ENCODE measurements around the gene TNFRSF19.

TNFRSF19 gene

GRCh38 chr13:23715092-23715761 is 145.0 kb downstream of the TNFRSF19 start:
- TF ChIP-seq CTCF (IDR thresholded peaks at IDR 0.05; ENCODE audit: insufficient read depth, low read depth, low read length, missing control alignments): no peak
- no peak overlapping the region for H3K4me3 ChIP-seq (ENCODE audit: low read depth, low read length)
- no peak for DNase-seq (ENCODE audit: low read depth)

- DNase-seq (ENCODE audit: low read depth): peak; percentile 38
- TF ChIP-seq CTCF (IDR thresholded peaks at IDR 0.05; ENCODE audit: insufficient read depth, low read depth, low read length, missing control alignments): no peak
- H3K4me3 ChIP-seq (ENCODE audit: low read depth, low read length): no peak overlapping the region
Measured at GRCh38 chr13:23715762-23716235, 145.6 kb downstream of the TNFRSF19 start.

- no peak overlapping the region for H3K4me3 ChIP-seq (ENCODE audit: low read depth, low read length)
- TF ChIP-seq CTCF (IDR thresholded peaks at IDR 0.05; ENCODE audit: insufficient read depth, low read depth, low read length, missing control alignments): no peak
- no peak for DNase-seq (ENCODE audit: low read depth)
Measured at GRCh38 chr13:23716401-23716800, 146.2 kb downstream of the TNFRSF19 start.

- no peak for DNase-seq (ENCODE audit: low read depth)
- no peak overlapping the region for H3K4me3 ChIP-seq (ENCODE audit: low read depth, low read length)
- TF ChIP-seq CTCF (IDR thresholded peaks at IDR 0.05; ENCODE audit: insufficient read depth, low read depth, low read length, missing control alignments): no peak
Measured at GRCh38 chr13:23718996-23719395, 148.8 kb downstream of the TNFRSF19 start.

- H3K4me3 ChIP-seq (ENCODE audit: low read depth, low read length): no peak overlapping the region
- TF ChIP-seq CTCF (IDR thresholded peaks at IDR 0.05; ENCODE audit: insufficient read depth, low read depth, low read length, missing control alignments): no peak
- no peak for DNase-seq (ENCODE audit: low read depth)
Measured at GRCh38 chr13:23722726-23723453, 152.7 kb downstream of the TNFRSF19 start.

GRCh38 chr13:23723471-23723870 is 153.3 kb downstream of the TNFRSF19 start:
- H3K4me3 ChIP-seq (ENCODE audit: low read depth, low read length): no peak overlapping the region
- TF ChIP-seq CTCF (IDR thresholded peaks at IDR 0.05; ENCODE audit: insufficient read depth, low read depth, low read length, missing control alignments): no peak
- no peak for DNase-seq (ENCODE audit: low read depth)

Measured in GM12865 (cell line).